ENCODE results near the gene PIK3C2G.

DNA sequence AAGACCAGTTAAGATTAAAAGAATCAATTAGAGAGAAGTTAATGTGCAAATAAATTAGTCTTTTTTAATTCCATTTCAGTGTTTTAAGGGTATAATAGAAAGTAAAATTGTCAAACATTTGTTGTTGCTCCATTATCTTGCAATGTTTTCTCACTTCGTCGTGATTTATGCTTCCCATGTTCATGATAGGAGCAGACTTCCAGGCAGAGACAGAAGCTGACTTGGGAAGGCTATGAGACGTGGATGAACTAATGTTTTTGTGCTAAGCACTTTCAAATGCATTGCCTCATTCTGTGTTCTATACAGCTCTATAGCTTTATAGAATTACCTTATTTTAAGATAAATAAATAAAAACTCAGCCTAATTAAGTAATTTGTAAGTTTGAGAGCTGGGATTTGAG, 226.2 kb downstream of the PIK3C2G start:
- no peak for TF ChIP-seq ZNF879 (CRISPR knock-in tag; IDR thresholded peaks at IDR 0.05)
- no peak for TF ChIP-seq NBN (conservative IDR thresholded peaks at IDR 0.05)
- TF ChIP-seq NRL (CRISPR knock-in tag; IDR thresholded peaks at IDR 0.05; ENCODE audit: borderline replicate concordance): no peak
- TF ChIP-seq, protein P1, sequence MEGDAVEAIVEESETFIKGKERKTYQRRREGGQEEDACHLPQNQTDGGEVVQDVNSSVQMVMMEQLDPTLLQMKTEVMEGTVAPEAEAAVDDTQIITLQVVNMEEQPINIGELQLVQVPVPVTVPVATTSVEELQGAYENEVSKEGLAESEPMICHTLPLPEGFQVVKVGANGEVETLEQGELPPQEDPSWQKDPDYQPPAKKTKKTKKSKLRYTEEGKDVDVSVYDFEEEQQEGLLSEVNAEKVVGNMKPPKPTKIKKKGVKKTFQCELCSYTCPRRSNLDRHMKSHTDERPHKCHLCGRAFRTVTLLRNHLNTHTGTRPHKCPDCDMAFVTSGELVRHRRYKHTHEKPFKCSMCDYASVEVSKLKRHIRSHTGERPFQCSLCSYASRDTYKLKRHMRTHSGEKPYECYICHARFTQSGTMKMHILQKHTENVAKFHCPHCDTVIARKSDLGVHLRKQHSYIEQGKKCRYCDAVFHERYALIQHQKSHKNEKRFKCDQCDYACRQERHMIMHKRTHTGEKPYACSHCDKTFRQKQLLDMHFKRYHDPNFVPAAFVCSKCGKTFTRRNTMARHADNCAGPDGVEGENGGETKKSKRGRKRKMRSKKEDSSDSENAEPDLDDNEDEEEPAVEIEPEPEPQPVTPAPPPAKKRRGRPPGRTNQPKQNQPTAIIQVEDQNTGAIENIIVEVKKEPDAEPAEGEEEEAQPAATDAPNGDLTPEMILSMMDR (CRISPR knock-in tag; IDR thresholded peaks at IDR 0.05): no peak
- no peak for TF ChIP-seq DPF2 (CRISPR knock-in tag; IDR thresholded peaks at IDR 0.05; ENCODE audit: borderline replicate concordance, low read depth)
- no peak for TF ChIP-seq HNF4A (CRISPR knock-in tag; IDR thresholded peaks at IDR 0.05)
- TF ChIP-seq POLR2AphosphoS5 (IDR thresholded peaks at IDR 0.05; ENCODE audit: low read depth, low read length): no peak
- no peak for TF ChIP-seq KLF13 (CRISPR knock-in tag; IDR thresholded peaks at IDR 0.05)
- no peak for TF ChIP-seq FIP1L1 (IDR thresholded peaks at IDR 0.05; ENCODE audit: borderline replicate concordance, insufficient read depth, low read depth, low read length)
- TF ChIP-seq ZNF772 (CRISPR knock-in tag; IDR thresholded peaks at IDR 0.05): no peak
- TF ChIP-seq, protein P2, sequence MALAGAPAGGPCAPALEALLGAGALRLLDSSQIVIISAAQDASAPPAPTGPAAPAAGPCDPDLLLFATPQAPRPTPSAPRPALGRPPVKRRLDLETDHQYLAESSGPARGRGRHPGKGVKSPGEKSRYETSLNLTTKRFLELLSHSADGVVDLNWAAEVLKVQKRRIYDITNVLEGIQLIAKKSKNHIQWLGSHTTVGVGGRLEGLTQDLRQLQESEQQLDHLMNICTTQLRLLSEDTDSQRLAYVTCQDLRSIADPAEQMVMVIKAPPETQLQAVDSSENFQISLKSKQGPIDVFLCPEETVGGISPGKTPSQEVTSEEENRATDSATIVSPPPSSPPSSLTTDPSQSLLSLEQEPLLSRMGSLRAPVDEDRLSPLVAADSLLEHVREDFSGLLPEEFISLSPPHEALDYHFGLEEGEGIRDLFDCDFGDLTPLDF (CRISPR knock-in tag; IDR thresholded peaks at IDR 0.05): no peak
